SK-N-MC (cell line): ENCODE measurements around the gene TMIGD3.

Experiments used
- EZH2 ChIP-seq: fragments of 200-600 bp; sonication (generic); IDR thresholded peaks from one replicate; pipeline ENCODE4 v1.6.1; 2017; ENCODE audit warnings: antibody characterized with exemption
- FOXP2 ChIP-seq: optimal IDR thresholded peaks from 2 replicates; pipeline ENCODE3; 2011; ENCODE audit warnings: mild to moderate bottlenecking, moderate library complexity; ENCODE audit not compliant: insufficient read depth; ENCODE audit errors: extremely low read length, control extremely low read depth
- POLR2AphosphoS5 ChIP-seq: IDR thresholded peaks from 2 replicates; pipeline ENCODE4 v1.6.1; 2012; ENCODE audit warnings: mild to moderate bottlenecking, low read depth, low read length, borderline replicate concordance

DNA sequence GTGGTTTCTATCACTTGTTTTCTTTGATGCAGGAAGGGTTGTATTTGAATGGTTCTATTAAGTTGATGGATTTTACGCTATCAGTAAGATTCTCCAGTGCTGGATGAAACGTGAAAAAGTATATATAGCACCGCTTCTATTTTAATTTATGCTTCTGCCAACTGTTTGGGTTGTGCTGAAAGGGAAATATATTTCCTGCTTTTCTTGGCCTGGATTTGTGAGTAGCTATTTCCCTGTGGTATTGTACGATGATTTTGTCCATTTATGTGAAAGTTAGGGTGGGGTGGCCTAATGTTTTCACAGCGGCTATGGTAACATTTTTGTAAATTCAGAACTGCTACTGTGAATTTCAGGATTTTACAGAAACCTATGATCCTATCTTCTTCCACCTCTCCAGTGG is 29.3 kb downstream of the TMIGD3 start:
- TF ChIP-seq POLR2AphosphoS5 (no peak), EZH2 (no peak), FOXP2 (no peak)
